ENCODE results near the gene CDC42BPA.
"Not testable (repeated sequence)": the region's sequence is repeated elsewhere in the genome, so short reads cannot be mapped to it uniquely, and the experiment has no call there.

The CDC42BPA gene

GRCh38 chr1:226960944-226961765 lies 357.1 kb downstream of the CDC42BPA start:
- TF ChIP-seq CTCF (conservative IDR thresholded peaks at IDR 0.05; ENCODE audit: control insufficient read depth, insufficient read depth, low read depth, low read length) = no peak
- DNase-seq (ENCODE audit: low read depth) = no peak

GRCh38 chr1:226960256-226960655 lies 358.0 kb downstream of the CDC42BPA start:
- no peak overlapping the region for H3K4me3 ChIP-seq (ENCODE audit: control insufficient read depth, low read depth, low read length)
- no peak for DNase-seq (ENCODE audit: low read depth)
- no peak for TF ChIP-seq CTCF (conservative IDR thresholded peaks at IDR 0.05; ENCODE audit: control insufficient read depth, insufficient read depth, low read depth, low read length)

More at GRCh38 chr1:226960944-226961765, 357.1 kb downstream of the CDC42BPA start:
- no peak overlapping the region for H3K4me3 ChIP-seq (ENCODE audit: control insufficient read depth, low read depth, low read length)

GRCh38 chr1:226958300-226958699 lies 360.0 kb downstream of the CDC42BPA start:
- TF ChIP-seq CTCF (conservative IDR thresholded peaks at IDR 0.05; ENCODE audit: control insufficient read depth, insufficient read depth, low read depth, low read length) = no peak
- H3K4me3 ChIP-seq (ENCODE audit: control insufficient read depth, low read depth, low read length) = no peak overlapping the region
- DNase-seq (ENCODE audit: low read depth) = no peak

GRCh38 chr1:226957714-226958113 lies 360.6 kb downstream of the CDC42BPA start:
- no peak for DNase-seq (ENCODE audit: low read depth)
- no peak for TF ChIP-seq CTCF (conservative IDR thresholded peaks at IDR 0.05; ENCODE audit: control insufficient read depth, insufficient read depth, low read depth, low read length)
- no peak overlapping the region for H3K4me3 ChIP-seq (ENCODE audit: control insufficient read depth, low read depth, low read length)

GRCh38 chr1:226956942-226957713 lies 361.2 kb downstream of the CDC42BPA start:
- DNase-seq (ENCODE audit: low read depth) = no peak
- H3K4me3 ChIP-seq (ENCODE audit: control insufficient read depth, low read depth, low read length) = no peak overlapping the region
- TF ChIP-seq CTCF (conservative IDR thresholded peaks at IDR 0.05; ENCODE audit: control insufficient read depth, insufficient read depth, low read depth, low read length) = no peak

- not testable (repeated sequence) for H3K4me3 ChIP-seq (ENCODE audit: control insufficient read depth, low read depth, low read length); DNase-seq (ENCODE audit: low read depth)
Observed at GRCh38 chr1:226955857-226956256, 362.4 kb downstream of the CDC42BPA start.

- no peak for DNase-seq (ENCODE audit: low read depth)
- no peak overlapping the region for H3K4me3 ChIP-seq (ENCODE audit: control insufficient read depth, low read depth, low read length)
- TF ChIP-seq CTCF (conservative IDR thresholded peaks at IDR 0.05; ENCODE audit: control insufficient read depth, insufficient read depth, low read depth, low read length) = no peak
Observed at GRCh38 chr1:226954777-226955176, 363.5 kb downstream of the CDC42BPA start.
